Measurements from ENCODE around the gene BMS1. TPM values are rescaled to one million over a fixed set of nuclear protein-coding genes. Genes with fewer than 3 reads are reported as not detected.

Gene BMS1
- total RNA-seq, 1 experiment from 2014 or later: 44.2 TPM

DNA sequence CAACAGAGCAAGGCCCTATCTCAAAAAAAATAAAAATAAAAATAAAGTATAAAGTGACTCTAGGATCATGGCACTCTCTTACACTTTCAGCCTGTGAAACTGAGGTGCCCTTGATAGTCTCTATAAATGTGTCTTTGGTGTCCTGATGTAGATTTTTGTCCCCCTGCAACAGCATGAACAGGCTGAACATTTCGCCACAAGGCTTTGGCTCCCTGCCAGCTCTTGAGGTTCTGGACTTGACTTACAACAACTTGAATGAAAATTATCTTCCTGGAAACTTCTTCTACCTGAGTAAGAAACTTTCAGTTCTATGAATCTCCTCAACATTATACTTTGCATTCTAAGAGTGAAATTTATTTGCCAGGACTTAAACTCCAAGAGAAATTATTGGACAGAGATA, 48.1 kb upstream of the BMS1 start:
- no peak overlapping the region for H2AK5ac ChIP-seq (ENCODE audit: insufficient read length, low read length)
- no peak overlapping the region for H3K4me3 Mint-ChIP-seq
- no peak overlapping the region for H3K18ac ChIP-seq (ENCODE audit: insufficient read length, low read depth, low read length)
- H3K4ac ChIP-seq (ENCODE audit: low read depth, low read length): no peak overlapping the region
- no peak overlapping the region for H4K91ac ChIP-seq (ENCODE audit: insufficient read length, low read depth, low read length)
- TF ChIP-seq, protein P1, sequence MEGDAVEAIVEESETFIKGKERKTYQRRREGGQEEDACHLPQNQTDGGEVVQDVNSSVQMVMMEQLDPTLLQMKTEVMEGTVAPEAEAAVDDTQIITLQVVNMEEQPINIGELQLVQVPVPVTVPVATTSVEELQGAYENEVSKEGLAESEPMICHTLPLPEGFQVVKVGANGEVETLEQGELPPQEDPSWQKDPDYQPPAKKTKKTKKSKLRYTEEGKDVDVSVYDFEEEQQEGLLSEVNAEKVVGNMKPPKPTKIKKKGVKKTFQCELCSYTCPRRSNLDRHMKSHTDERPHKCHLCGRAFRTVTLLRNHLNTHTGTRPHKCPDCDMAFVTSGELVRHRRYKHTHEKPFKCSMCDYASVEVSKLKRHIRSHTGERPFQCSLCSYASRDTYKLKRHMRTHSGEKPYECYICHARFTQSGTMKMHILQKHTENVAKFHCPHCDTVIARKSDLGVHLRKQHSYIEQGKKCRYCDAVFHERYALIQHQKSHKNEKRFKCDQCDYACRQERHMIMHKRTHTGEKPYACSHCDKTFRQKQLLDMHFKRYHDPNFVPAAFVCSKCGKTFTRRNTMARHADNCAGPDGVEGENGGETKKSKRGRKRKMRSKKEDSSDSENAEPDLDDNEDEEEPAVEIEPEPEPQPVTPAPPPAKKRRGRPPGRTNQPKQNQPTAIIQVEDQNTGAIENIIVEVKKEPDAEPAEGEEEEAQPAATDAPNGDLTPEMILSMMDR (conservative IDR thresholded peaks at IDR 0.05): no peak
- no peak for DNase-seq
- H3K4me1 ChIP-seq (ENCODE audit: insufficient read depth, low read length): no peaks in the 10 kb centered on the region
- H3K27ac ChIP-seq (ENCODE audit: insufficient read length, low read depth, low read length): no peak overlapping the region
- no peak overlapping the region for H2BK5ac ChIP-seq (ENCODE audit: insufficient read length, low read length)
- H2BK15ac ChIP-seq (ENCODE audit: low read depth, low read length): no peak overlapping the region
- no peak overlapping the region for H3T11ph ChIP-seq (ENCODE audit: low read length)
- no peaks in the 10 kb centered on the region for H3K79me1 ChIP-seq (ENCODE audit: insufficient read depth, low read depth, low read length, poor library complexity, severe bottlenecking)
- H3K36me3 Mint-ChIP-seq (ENCODE audit: insufficient read depth in 1 of 3, low read depth in 3 of 3): peaks cover 0 to 22% (median 2%) of the 10 kb centered on the region in 3 experiments; a peak in 4 of 7 replicates
- H3K27me3 ChIP-seq (ENCODE audit: insufficient read depth, low read length): no peaks in the 10 kb centered on the region
- H3K27me3 Mint-ChIP-seq (ENCODE audit: low read depth): peaks cover 3% of the 10 kb centered on the region; the same call in 1 of the 2 replicates
- H2BK120ac ChIP-seq (ENCODE audit: low read depth, low read length, poor library complexity, severe bottlenecking): no peak overlapping the region
- H3K56ac ChIP-seq (ENCODE audit: insufficient read length, low read depth, low read length): no peak overlapping the region
- H3K14ac ChIP-seq (ENCODE audit: insufficient read depth, low read length): no peak overlapping the region
- H3K4me1 Mint-ChIP-seq: no peaks in the 10 kb centered on the region
- WGBS (ENCODE audit: extremely low coverage, insufficient read length, low lambda C conversion rate): no CpG with 5 or more reads among the region's 1 CpG
- H3K27ac Mint-ChIP-seq: no peak overlapping the region
- no peak overlapping the region for H3K9ac ChIP-seq (ENCODE audit: extremely low read depth, insufficient read length, low read length)
- no peak overlapping the region for H2BK12ac ChIP-seq (ENCODE audit: insufficient read length, low read depth, low read length)
- H4K8ac ChIP-seq (replicated peaks; ENCODE audit: insufficient read length, low read depth, low read length): no peak overlapping the region
- H3K9me3 Mint-ChIP-seq: peaks cover 61 to 91% of the 10 kb centered on the region in 2 experiments
- H3K23ac ChIP-seq (ENCODE audit: insufficient read length, low read depth, low read length): no peak overlapping the region
- H4K5ac ChIP-seq (ENCODE audit: insufficient read length, low read depth, low read length): no peak overlapping the region
- H2BK20ac ChIP-seq (ENCODE audit: low read depth, low read length, poor library complexity, severe bottlenecking): no peak overlapping the region
- H3K79me2 ChIP-seq (ENCODE audit: insufficient read depth, low read length): no peaks in the 10 kb centered on the region
- H3K23me2 ChIP-seq (ENCODE audit: insufficient read length, low read depth, low read length, poor library complexity, severe bottlenecking): no peaks in the 10 kb centered on the region
- no peak overlapping the region for H2AFZ ChIP-seq (ENCODE audit: low read length)
- peaks cover 18% of the 10 kb centered on the region for H3K9me3 ChIP-seq (ENCODE audit: control insufficient read depth, low read depth, low read length)
- no peak overlapping the region for H3K4me2 ChIP-seq (ENCODE audit: insufficient read depth, insufficient read length, low read length)
- no peaks in the 10 kb centered on the region for H4K20me1 ChIP-seq (ENCODE audit: control insufficient read depth, insufficient read depth, insufficient read length)
